Progenitor cell of endocrine pancreas (in vitro differentiated cells): Measurements from ENCODE around the gene GAN. TPM values are rescaled to one million over a fixed set of nuclear protein-coding genes. Genes with fewer than 3 reads are reported as not detected.
"Not testable (repeated sequence)": the region's sequence is repeated elsewhere in the genome, so short reads cannot be mapped to it uniquely, and the experiment has no call there.

Experiments used
- DNase-seq: peaks from one replicate; pipeline ENCODE4 v3.0.0; 2021; ENCODE audit warnings: low spot score; ENCODE audit not compliant: unreplicated experiment
- H3K27ac Mint-ChIP-seq: 2 replicates; pipeline ENCODE4 v1.8.0; 2021; ENCODE audit warnings: mild to moderate bottlenecking, moderate library complexity, mixed read lengths
- H3K27me3 Mint-ChIP-seq: 2 replicates; pipeline ENCODE4 v1.8.0; 2021; ENCODE audit warnings: mixed read lengths
- H3K36me3 Mint-ChIP-seq: 2 replicates; pipeline ENCODE4 v1.8.0; 2022; ENCODE audit warnings: mixed read lengths; ENCODE audit not compliant: insufficient read depth
- H3K4me1 Mint-ChIP-seq: 2 replicates; pipeline ENCODE4 v1.8.0; 2021; ENCODE audit warnings: low read depth, mixed read lengths
- H3K4me3 Mint-ChIP-seq: 2 replicates; pipeline ENCODE4 v1.8.0; 2021; ENCODE audit warnings: low read depth, mild to moderate bottlenecking, moderate library complexity, mixed read lengths
- H3K9me3 Mint-ChIP-seq: 2 replicates; pipeline ENCODE4 v1.8.0; 2021; ENCODE audit warnings: low read depth, mixed read lengths
- total RNA-seq: library from RNA; stranded (reverse); gene quantifications from 2 replicates; pipeline ENCODE4 v1.2.1, GENCODE V29; 2021
- TF ChIP-seq, protein P1 (sequence below): fragments of 200-600 bp; sonication (generic); IDR thresholded peaks from one replicate; pipeline ENCODE4 v1.5.0; 2021; ENCODE audit warnings: antibody characterized with exemption, mild to moderate bottlenecking; ENCODE audit not compliant: unreplicated experiment

The GAN gene
- total RNA-seq, 1 donor from 2014 or later: 14.0 TPM

DNA sequence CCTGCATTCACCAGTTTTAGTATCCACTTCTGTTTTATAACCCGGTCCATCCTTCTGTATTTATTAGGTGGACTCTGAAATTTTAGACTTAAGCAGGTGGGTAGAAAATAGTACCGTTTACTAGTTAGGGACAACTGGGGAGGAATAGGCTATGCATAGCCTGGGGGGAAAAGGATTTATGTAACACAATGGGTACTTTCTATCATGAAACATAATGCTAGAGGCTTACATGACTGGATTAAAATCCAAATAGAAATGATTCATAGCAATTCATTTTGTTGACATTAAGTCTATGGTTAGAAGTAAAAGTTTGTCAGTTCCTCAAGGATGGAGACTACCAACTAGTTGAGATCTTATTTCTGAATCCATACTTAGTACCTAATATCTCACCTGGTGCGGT is 18.6 kb downstream of the GAN start:
- Mint-ChIP-seq H3K36me3 (peaks cover 7% of the 10 kb centered on the region), H3K9me3 (peaks cover 4% of the 10 kb centered on the region), H3K27me3 (no peaks in the 10 kb centered on the region), H3K4me1 (peaks cover 2% of the 10 kb centered on the region), H3K4me3 (no peak overlapping the region), H3K27ac (no peak overlapping the region)
- TF ChIP-seq, protein P1, sequence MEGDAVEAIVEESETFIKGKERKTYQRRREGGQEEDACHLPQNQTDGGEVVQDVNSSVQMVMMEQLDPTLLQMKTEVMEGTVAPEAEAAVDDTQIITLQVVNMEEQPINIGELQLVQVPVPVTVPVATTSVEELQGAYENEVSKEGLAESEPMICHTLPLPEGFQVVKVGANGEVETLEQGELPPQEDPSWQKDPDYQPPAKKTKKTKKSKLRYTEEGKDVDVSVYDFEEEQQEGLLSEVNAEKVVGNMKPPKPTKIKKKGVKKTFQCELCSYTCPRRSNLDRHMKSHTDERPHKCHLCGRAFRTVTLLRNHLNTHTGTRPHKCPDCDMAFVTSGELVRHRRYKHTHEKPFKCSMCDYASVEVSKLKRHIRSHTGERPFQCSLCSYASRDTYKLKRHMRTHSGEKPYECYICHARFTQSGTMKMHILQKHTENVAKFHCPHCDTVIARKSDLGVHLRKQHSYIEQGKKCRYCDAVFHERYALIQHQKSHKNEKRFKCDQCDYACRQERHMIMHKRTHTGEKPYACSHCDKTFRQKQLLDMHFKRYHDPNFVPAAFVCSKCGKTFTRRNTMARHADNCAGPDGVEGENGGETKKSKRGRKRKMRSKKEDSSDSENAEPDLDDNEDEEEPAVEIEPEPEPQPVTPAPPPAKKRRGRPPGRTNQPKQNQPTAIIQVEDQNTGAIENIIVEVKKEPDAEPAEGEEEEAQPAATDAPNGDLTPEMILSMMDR: no peak
- DNase-seq: no peak

DNA sequence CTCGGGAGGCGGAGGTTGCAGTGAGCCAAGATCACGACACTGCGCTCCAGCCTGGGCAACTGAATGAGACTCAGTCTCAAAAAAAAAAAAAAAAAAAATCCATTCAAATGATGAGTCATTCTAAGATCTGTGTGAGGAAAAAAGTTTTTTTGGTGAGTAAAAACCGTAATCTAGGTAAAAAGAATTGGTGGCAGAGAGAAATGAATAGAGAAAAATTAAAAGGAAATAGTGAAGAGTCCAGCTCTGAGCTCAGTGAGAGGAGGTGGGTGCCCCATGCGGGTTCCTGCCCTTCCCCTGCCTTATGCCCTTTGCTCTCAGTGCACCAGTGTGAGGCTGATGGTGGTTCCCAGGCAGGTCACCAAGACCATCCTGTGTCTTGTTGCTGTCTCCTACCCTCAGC is 20.9 kb downstream of the GAN start:
- DNase-seq: no peak
- no peaks in the 10 kb centered on the region for H3K27me3 Mint-ChIP-seq
- peaks cover 10% of the 10 kb centered on the region for H3K9me3 Mint-ChIP-seq
- H3K4me3 Mint-ChIP-seq: no peak overlapping the region
- H3K36me3 Mint-ChIP-seq: peaks cover 9% of the 10 kb centered on the region
- TF ChIP-seq, protein P1: no peak
- no peaks in the 10 kb centered on the region for H3K4me1 Mint-ChIP-seq
- H3K27ac Mint-ChIP-seq: no peak overlapping the region

DNA sequence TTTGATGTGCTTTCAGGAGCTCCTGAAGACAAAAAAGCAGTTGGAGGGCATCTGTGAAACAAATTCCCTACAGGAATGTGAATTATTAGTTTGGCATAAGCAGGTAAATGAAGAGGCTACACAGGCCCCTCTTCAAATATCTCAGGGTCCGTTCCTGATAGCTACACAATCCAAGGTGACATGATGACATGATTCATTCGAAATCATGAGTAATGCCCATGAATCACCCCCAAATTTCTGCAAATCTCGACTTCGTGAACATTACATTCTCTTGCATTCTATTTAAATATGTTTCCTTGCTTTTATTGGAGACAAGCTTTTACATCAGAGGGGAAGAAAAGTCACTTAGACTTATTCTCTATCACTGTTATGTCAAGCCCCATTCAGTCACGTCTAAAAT is 22.3 kb downstream of the GAN start:
- H3K27me3 Mint-ChIP-seq: no peaks in the 10 kb centered on the region
- no peak overlapping the region for H3K27ac Mint-ChIP-seq
- no peak overlapping the region for H3K4me3 Mint-ChIP-seq
- H3K9me3 Mint-ChIP-seq: peaks cover 20% of the 10 kb centered on the region
- H3K36me3 Mint-ChIP-seq: peaks cover 16% of the 10 kb centered on the region
- no peaks in the 10 kb centered on the region for H3K4me1 Mint-ChIP-seq
- TF ChIP-seq, protein P1: no peak
- DNase-seq: no peak

DNA sequence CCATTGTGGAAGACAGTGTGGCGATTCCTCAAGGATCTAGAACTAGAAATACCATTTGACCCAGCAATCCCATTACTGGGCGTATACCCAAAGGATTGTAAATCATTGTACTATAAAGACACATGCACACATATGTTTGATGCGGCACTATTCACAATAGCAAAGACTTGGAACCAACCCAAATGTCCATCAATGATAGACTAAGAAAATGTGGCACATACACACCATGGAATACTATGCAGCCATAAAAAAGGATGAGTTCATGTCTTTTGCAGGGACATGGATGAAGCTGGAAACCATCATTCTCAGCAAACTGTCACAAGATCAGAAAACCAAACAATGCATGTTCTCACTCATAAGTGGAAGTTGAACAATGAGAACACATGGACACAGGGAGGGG is 30.4 kb downstream of the GAN start:
- H3K36me3 Mint-ChIP-seq: peaks cover 34% of the 10 kb centered on the region
- not testable (repeated sequence) for H3K4me3 Mint-ChIP-seq, H3K4me1 Mint-ChIP-seq, DNase-seq, H3K27ac Mint-ChIP-seq, H3K27me3 Mint-ChIP-seq
- H3K9me3 Mint-ChIP-seq: peaks cover 55% of the 10 kb centered on the region

DNA sequence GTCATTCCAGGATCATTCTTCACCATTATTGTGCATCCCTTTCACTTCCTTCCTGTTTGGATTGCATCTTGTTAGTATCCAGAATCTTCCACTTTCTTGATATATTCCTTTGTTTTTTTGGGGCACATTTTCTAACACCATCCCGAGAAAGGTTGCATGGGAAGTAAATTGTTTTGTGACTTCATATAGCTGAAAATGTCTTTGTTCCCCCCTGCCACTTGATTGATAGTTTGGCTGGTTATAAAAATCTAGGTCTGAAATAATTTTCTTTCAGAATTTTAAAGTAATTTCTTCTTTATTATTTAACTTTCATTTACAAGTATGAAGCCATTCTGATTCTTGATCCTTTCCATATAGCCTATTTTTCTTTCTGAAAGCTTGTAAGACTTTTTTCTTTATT is 32.7 kb downstream of the GAN start:
- Mint-ChIP-seq H3K27ac (no peak overlapping the region), H3K36me3 (peaks cover 30% of the 10 kb centered on the region), H3K4me1 (no peaks in the 10 kb centered on the region), H3K27me3 (no peaks in the 10 kb centered on the region), H3K9me3 (peaks cover 41% of the 10 kb centered on the region), H3K4me3 (no peak overlapping the region)
- no peak for DNase-seq
- TF ChIP-seq, protein P1: no peak

DNA sequence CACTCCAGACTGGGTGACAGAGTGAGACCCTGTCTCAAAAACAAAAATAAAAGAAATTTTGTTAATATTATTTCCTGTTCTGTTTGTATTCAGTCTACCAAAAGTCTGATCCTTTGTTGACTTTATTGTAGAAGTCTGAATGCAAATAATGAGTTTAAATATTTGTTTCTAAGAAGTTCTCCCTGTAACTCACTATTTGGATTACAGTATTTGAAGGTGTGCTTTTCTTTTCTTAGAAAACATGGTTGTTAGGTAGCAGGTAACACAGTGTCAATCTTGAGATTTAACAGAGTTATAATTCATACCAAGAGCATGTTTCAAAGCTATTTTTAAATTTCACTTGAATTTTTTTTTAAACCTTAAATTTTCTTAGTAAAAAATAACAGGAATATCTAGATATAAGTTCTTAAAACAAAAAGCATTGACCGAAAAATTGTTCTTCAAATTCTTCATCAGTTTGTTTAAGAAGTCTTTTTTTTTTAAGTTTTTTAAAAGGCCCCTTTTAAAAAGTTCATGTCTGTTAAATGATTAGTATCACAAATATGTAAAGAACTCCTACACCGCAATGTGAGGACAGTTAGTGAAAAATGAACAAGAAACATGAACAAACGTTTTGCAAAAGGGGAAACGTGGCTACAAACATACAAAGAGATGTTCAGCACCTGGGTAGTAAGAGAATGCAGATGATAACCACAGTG is 35.0 kb downstream of the GAN start:
- TF ChIP-seq, protein P1: no peak
- no peak overlapping the region for H3K4me3 Mint-ChIP-seq
- H3K27me3 Mint-ChIP-seq: no peaks in the 10 kb centered on the region
- no peak overlapping the region for H3K27ac Mint-ChIP-seq
- no peak for DNase-seq
- H3K9me3 Mint-ChIP-seq: peaks cover 26% of the 10 kb centered on the region
- H3K4me1 Mint-ChIP-seq: no peaks in the 10 kb centered on the region
- peaks cover 25% of the 10 kb centered on the region for H3K36me3 Mint-ChIP-seq
